Kidney (tissue), 14 donors: Measurements from ENCODE around the gene KBTBD4. TPM values are rescaled to one million over a fixed set of nuclear protein-coding genes. Genes with fewer than 3 reads are reported as not detected.
"Not testable (repeated sequence)": the region's sequence is repeated elsewhere in the genome, so short reads cannot be mapped to it uniquely, and the experiment has no call there.

Experiments
- DNase-seq, 5 donors: peaks; one replicate each; pipeline ENCODE4 v3.0.0-alpha.2; 2013 to 2020
- FAIRE-seq: peaks from 2 replicates; lab custom pipeline; 2012; peaks lifted over from hg19 to GRCh38; lab: Jason Lieb, UNC
- H3K27ac ChIP-seq, 2 donors: one replicate each; pipeline ENCODE4 v1.7.0; 2013; ENCODE audit warnings: low read depth in 2 of 2, low read length in 2 of 2, inconsistent platforms in 1 of 2
- H3K27me3 ChIP-seq: one replicate; pipeline ENCODE4 v1.7.1; 2013; ENCODE audit warnings: low read length, inconsistent platforms; ENCODE audit not compliant: control insufficient read depth, insufficient read depth
- H3K36me3 ChIP-seq, 3 donors: one replicate each; pipeline versions ENCODE4 v1.7.0 to v1.7.1; 2013; ENCODE audit warnings: low read length in 3 of 3, control low read depth in 1 of 3, inconsistent platforms in 1 of 3; ENCODE audit not compliant: insufficient read depth in 3 of 3, control insufficient read depth in 2 of 3
- H3K4me1 ChIP-seq, 3 donors: one replicate each; pipeline versions ENCODE4 v1.7.0 to v1.7.1; 2013; ENCODE audit warnings: low read length in 3 of 3, inconsistent platforms in 1 of 3, low read depth in 1 of 3; ENCODE audit not compliant: control insufficient read depth in 2 of 3, insufficient read depth in 2 of 3
- H3K4me3 ChIP-seq, 3 donors: one replicate each; pipeline versions ENCODE4 v1.7.0 to v1.8.1; 2013; ENCODE audit warnings: low read length in 3 of 3, control low read depth in 1 of 3, inconsistent platforms in 1 of 3
- H3K9ac ChIP-seq, 3 donors: one replicate each; pipeline versions ENCODE4 v1.7.0 to v1.7.1; 2013; ENCODE audit warnings: low read length in 3 of 3, control low read depth in 1 of 3, inconsistent platforms in 1 of 3
- H3K9me3 ChIP-seq, 3 donors: one replicate each; pipeline versions ENCODE4 v1.7.0 to v1.7.1; 2013; ENCODE audit warnings: low read length in 3 of 3, control low read depth in 1 of 3, inconsistent platforms in 1 of 3; ENCODE audit not compliant: control insufficient read depth in 2 of 3, insufficient read depth in 1 of 3
- intact Hi-C: fragments of 100-400 bp; cut with DNase I; formaldehyde crosslinking; loops from one replicate; pipeline ENCODE4 v1.11.1; 2022
- polyA plus RNA-seq: library from polyadenylated mRNA; stranded (reverse); fragments of 350-450 nt; fragmentation: Illumina TruSeq; extraction: RNeasy Lipid Tissue Mini Kit (QIAGEN cat#74804); gene quantifications from one replicate; pipeline ENCODE4 v1.2.3, GENCODE V29; 2014; ENCODE audit warnings: low read depth, low replicate concordance; ENCODE audit not compliant: insufficient read depth
- total RNA-seq: library from RNA; stranded (reverse); fragmentation: NEBNext Ultra II Directional; extraction: Animal tissue kit (Norgen Biotek cat#: 25700); gene quantifications from one replicate; pipeline ENCODE4 v1.2.1, GENCODE V29; 2021
- TF ChIP-seq, protein P1 (sequence below): IDR thresholded peaks from 3 replicates; pipeline ENCODE4 v1.5.1; 2012; ENCODE audit warnings: mild to moderate bottlenecking, moderate library complexity, borderline replicate concordance; ENCODE audit not compliant: insufficient read depth; ENCODE audit errors: extremely low read depth
- donor health status: control.
- donor health status: control.
- donor health status: control.
- donor health status: control.
- donor health status: control.
- donor health status: DM: yes; HTN: yes; CAD: no.
- donor health status: Normal renal cell carcinoma (clear cell type).

The KBTBD4 gene
- total and polyA plus RNA-seq, 2 donors from 2014 or later, result 16.7 to 20.1 TPM

DNA sequence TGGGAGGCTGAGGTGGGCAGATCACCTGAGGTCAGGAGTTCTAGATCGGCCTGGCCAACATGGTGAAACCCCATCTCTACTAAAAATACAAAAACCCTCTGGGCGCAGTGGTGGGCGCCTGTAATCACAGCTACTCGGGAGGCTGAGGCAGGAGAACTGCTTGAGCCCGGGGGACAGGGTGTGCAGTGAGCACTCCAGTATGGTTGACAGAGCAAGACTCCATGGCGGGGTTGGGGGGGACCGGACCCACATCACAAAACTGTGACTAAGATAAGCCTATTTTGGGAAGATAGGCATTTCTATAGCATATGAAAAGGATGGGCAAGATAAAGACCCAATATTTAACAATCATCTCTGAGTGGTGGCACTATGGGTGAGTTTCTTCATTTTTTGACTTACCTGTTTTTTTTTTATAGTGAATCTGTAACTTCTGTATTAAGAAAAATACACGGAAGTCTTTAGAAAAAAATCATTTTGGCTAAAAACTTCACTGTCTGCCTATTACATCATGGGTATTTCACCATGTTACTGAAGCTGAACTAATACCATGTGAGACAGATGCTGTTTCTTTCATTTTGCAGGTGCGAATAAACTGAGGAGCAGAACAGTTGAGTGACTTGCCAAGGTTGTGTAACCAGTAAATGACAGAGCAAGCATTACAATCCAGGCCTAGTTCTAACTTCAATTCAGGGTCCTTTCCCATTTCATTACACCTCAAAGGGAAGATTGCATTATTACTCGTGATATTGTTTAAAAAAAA, 28.3 kb downstream of the KBTBD4 start:
- FAIRE-seq (no peak), DNase-seq (no peak)
- no peaks in the 10 kb centered on the region for H3K36me3 ChIP-seq
- peak overlapping the region in 1 of 3 donors; percentile 92 for H3K4me3 ChIP-seq
- H3K27me3 ChIP-seq, result no peaks in the 10 kb centered on the region
- no peaks in the 10 kb centered on the region for H3K9me3 ChIP-seq
- H3K27ac ChIP-seq, result no peak overlapping the region
- peak overlapping the region in 1 of 3 donors; percentile 19 for H3K9ac ChIP-seq
- TF ChIP-seq, protein P1, sequence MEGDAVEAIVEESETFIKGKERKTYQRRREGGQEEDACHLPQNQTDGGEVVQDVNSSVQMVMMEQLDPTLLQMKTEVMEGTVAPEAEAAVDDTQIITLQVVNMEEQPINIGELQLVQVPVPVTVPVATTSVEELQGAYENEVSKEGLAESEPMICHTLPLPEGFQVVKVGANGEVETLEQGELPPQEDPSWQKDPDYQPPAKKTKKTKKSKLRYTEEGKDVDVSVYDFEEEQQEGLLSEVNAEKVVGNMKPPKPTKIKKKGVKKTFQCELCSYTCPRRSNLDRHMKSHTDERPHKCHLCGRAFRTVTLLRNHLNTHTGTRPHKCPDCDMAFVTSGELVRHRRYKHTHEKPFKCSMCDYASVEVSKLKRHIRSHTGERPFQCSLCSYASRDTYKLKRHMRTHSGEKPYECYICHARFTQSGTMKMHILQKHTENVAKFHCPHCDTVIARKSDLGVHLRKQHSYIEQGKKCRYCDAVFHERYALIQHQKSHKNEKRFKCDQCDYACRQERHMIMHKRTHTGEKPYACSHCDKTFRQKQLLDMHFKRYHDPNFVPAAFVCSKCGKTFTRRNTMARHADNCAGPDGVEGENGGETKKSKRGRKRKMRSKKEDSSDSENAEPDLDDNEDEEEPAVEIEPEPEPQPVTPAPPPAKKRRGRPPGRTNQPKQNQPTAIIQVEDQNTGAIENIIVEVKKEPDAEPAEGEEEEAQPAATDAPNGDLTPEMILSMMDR, result no peak
- peaks cover 0 to 17% (median 9%) of the 10 kb centered on the region in 3 donors for H3K4me1 ChIP-seq
- intact Hi-C loops, result no loop called here

DNA sequence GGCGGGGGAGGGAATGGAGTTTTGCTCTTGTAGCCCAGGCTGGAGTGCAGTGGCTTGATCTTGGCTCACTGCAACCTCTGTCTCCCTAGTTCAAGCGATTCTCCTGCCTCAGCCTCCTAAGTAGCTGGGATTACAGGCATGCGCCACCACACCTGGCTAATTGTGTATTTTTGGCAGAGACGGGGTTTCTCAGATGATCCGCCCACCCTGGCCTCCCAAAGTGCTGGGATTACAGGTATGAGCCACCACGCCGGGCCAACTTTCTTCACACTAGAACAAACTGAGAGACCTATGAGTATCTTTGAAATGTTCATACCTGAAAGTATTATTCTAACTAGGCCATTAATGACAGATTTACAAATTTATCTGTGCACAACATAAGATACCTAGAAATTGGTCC, 32.5 kb downstream of the KBTBD4 start:
- peaks cover 0 to 14% (median 3%) of the 10 kb centered on the region in 3 donors for H3K4me1 ChIP-seq
- H3K4me3 ChIP-seq, H3K36me3 ChIP-seq, DNase-seq, FAIRE-seq, H3K27me3 ChIP-seq, H3K9ac ChIP-seq, intact Hi-C loops, H3K27ac ChIP-seq, H3K9me3 ChIP-seq: not testable (repeated sequence)

DNA sequence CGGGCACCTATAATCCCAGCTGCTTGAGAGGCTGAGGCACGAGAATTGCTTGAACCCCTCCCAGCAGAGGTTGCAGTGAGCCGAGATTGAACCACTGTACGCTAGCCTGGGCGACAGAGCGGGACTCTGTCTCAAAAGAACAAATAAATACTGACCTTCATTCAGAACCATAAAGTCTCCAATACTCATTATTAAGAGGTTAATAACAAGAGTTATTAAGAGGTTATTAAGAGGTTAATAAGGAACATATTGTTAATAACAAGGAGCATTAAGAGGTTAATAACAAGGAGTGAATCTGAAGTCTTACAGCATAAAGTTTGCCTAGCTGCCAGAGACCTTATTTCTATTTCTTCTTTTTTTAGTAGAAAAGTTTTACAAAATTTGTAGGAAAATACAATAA, 33.5 kb downstream of the KBTBD4 start:
- no peak overlapping the region for H3K4me3 ChIP-seq
- DNase-seq, result no peak
- intact Hi-C loops, result no loop called here
- H3K9me3 ChIP-seq, result no peaks in the 10 kb centered on the region
- no peaks in the 10 kb centered on the region for H3K36me3 ChIP-seq
- no peaks in the 10 kb centered on the region for H3K27me3 ChIP-seq
- H3K9ac ChIP-seq, result no peak overlapping the region
- H3K27ac ChIP-seq, result no peak overlapping the region
- no peak for FAIRE-seq
- TF ChIP-seq, protein P1, result no peak
- H3K4me1 ChIP-seq, result peaks cover 0 to 6% (median 3%) of the 10 kb centered on the region in 3 donors

DNA sequence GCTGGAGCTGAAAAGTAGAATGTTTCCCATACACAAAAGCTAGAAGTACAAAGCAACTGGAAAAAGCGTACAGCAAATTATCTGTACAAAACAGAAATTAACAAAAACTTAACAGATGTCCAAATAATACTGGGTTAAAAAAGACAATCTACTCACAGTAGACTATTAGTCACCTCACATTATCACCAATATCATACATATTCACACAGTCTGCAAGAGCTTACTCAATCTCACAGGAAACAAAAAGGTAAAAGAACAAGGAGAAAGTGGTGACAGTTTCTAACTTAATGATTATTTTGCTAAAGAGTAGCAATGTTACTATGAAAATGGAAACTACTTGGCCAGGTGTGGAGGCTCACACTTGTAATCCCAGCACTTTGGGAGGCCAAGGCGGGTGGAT, 37.7 kb downstream of the KBTBD4 start:
- Histone ChIP-seq H3K27ac (no peak overlapping the region), H3K27me3 (no peaks in the 10 kb centered on the region), H3K4me1 (peaks cover 0 to 14% (median 8%) of the 10 kb centered on the region in 3 donors), H3K9ac (no peak overlapping the region), H3K36me3 (peaks cover 0 to 1% (median 0%) of the 10 kb centered on the region in 3 donors), H3K4me3 (no peak overlapping the region), H3K9me3 (no peaks in the 10 kb centered on the region)
- TF ChIP-seq, protein P1, result no peak
- DNase-seq (no peak), FAIRE-seq (no peak)
- intact Hi-C loops, result no loop called here
